Measurements from ENCODE around the gene HNMT. TPM values are rescaled to one million over a fixed set of nuclear protein-coding genes. Genes with fewer than 3 reads are reported as not detected.

The HNMT gene
- total and polyA plus RNA-seq, 2 of the 13 experiments (the other 11 are each of a cell fraction or from before 2014, with no cell fraction given), result 279 to 309 TPM

DNA sequence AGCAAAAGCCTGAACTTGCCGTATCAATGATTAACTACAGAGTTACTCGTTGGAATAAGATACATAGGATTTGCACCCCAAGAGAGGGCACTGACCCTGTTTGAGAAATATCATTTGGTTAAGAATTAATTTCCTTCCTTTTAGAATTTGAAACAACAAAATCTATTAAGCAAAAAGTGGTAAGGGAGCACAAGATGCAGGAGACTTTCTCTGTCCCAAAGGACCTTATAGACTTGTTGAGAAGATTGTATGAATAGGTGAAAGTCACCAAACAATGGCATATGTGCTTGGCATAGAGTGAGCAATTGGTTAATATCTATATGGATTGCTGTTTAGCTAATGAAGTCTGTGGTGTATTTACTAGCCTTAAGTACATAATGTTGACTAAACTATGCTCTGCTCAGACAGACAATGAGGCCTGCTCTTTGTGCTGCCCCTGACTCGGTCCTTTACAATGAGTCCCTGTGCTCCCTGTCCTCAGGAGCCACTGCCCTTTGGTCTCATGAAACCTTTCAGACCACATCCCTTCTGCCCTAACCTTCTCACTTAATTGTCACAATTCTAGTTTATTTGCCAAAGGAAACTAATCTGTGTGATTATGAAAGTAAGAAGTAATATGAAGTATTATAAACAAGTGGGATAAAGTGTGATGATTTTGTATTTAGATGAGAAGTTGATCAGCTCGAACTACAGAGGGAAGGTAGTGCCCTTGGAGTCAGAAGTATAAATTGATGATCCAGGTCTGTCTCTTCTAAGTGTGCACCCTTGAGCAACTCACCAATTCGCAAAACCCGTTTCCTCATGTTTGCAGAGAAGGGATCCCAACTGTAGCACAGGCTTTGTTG, 21.2 kb upstream of the HNMT start (continued):
- no peak; the same call in 1 of the 2 replicates for TF ChIP-seq SAFB2 (CRISPR knock-in tag; IDR thresholded peaks at IDR 0.05; ENCODE audit: borderline replicate concordance, low read depth)
- no peak for TF ChIP-seq SP1 (IDR thresholded peaks at IDR 0.05)
- TF ChIP-seq SP1 (CRISPR knock-in tag; IDR thresholded peaks at IDR 0.05), result no peak
- TF ChIP-seq, protein P1, sequence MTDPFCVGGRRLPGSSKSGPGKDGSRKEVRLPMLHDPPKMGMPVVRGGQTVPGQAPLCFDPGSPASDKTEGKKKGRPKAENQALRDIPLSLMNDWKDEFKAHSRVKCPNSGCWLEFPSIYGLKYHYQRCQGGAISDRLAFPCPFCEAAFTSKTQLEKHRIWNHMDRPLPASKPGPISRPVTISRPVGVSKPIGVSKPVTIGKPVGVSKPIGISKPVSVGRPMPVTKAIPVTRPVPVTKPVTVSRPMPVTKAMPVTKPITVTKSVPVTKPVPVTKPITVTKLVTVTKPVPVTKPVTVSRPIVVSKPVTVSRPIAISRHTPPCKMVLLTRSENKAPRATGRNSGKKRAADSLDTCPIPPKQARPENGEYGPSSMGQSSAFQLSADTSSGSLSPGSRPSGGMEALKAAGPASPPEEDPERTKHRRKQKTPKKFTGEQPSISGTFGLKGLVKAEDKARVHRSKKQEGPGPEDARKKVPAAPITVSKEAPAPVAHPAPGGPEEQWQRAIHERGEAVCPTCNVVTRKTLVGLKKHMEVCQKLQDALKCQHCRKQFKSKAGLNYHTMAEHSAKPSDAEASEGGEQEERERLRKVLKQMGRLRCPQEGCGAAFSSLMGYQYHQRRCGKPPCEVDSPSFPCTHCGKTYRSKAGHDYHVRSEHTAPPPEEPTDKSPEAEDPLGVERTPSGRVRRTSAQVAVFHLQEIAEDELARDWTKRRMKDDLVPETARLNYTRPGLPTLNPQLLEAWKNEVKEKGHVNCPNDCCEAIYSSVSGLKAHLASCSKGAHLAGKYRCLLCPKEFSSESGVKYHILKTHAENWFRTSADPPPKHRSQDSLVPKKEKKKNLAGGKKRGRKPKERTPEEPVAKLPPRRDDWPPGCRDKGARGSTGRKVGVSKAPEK (CRISPR knock-in tag; IDR thresholded peaks at IDR 0.05; ENCODE audit: borderline replicate concordance), result no peak
- TF ChIP-seq KDM2A (CRISPR knock-in tag; IDR thresholded peaks at IDR 0.05; ENCODE audit: borderline replicate concordance, low read depth), result no peak
- no peak for TF ChIP-seq GZF1 (CRISPR knock-in tag; IDR thresholded peaks at IDR 0.05)
- TF ChIP-seq MTF2 (CRISPR knock-in tag; IDR thresholded peaks at IDR 0.05; ENCODE audit: borderline replicate concordance), result no peak
- peak; percentile 89 for TF ChIP-seq FOXA3 (CRISPR knock-in tag; IDR thresholded peaks at IDR 0.05)
- TF ChIP-seq ARNTL (CRISPR knock-in tag; IDR thresholded peaks at IDR 0.05), result 0 out of 2 replicates have a peak, but pooled peaks have one; percentile 64
- peak; percentile 42; the same call in 1 of the 2 replicates for TF ChIP-seq SALL2 (CRISPR knock-in tag; IDR thresholded peaks at IDR 0.05)
- no peak for TF ChIP-seq MYNN (CRISPR knock-in tag; IDR thresholded peaks at IDR 0.05; ENCODE audit: low read depth)
- peak; percentile 90 for TF ChIP-seq DPF2 (CRISPR knock-in tag; IDR thresholded peaks at IDR 0.05; ENCODE audit: borderline replicate concordance, low read depth)
- TF ChIP-seq, protein P2, sequence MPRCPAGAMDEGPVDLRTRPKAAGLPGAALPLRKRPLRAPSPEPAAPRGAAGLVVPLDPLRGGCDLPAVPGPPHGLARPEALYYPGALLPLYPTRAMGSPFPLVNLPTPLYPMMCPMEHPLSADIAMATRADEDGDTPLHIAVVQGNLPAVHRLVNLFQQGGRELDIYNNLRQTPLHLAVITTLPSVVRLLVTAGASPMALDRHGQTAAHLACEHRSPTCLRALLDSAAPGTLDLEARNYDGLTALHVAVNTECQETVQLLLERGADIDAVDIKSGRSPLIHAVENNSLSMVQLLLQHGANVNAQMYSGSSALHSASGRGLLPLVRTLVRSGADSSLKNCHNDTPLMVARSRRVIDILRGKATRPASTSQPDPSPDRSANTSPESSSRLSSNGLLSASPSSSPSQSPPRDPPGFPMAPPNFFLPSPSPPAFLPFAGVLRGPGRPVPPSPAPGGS (CRISPR knock-in tag; IDR thresholded peaks at IDR 0.05), result peak; percentile 52; the same call in 1 of the 2 replicates
- TF ChIP-seq ZFP90 (CRISPR knock-in tag; IDR thresholded peaks at IDR 0.05; ENCODE audit: borderline replicate concordance), result peak; percentile 81; the same call in 1 of the 2 replicates
- TF ChIP-seq HNRNPH1 (optimal IDR thresholded peaks at IDR 0.05; ENCODE audit: low read depth, low read length), result no peak
- no peak for TF ChIP-seq ZNF841 (CRISPR knock-in tag; IDR thresholded peaks at IDR 0.05; ENCODE audit: borderline replicate concordance)
- TF ChIP-seq SMARCE1 (IDR thresholded peaks at IDR 0.05; ENCODE audit: borderline replicate concordance), result no peak
- TF ChIP-seq ARID2 (CRISPR knock-in tag; IDR thresholded peaks at IDR 0.05; ENCODE audit: borderline replicate concordance), result no peak
- TF ChIP-seq HMG20B (CRISPR knock-in tag; conservative IDR thresholded peaks at IDR 0.05), result no peak
- TF ChIP-seq TEAD3 (CRISPR knock-in tag; optimal IDR thresholded peaks at IDR 0.05; ENCODE audit: borderline replicate concordance), result peak; percentile 65
- peak; percentile 51; the same call in 1 of the 2 replicates for TF ChIP-seq ZNF543 (CRISPR knock-in tag; IDR thresholded peaks at IDR 0.05)
- TF ChIP-seq, protein P3, sequence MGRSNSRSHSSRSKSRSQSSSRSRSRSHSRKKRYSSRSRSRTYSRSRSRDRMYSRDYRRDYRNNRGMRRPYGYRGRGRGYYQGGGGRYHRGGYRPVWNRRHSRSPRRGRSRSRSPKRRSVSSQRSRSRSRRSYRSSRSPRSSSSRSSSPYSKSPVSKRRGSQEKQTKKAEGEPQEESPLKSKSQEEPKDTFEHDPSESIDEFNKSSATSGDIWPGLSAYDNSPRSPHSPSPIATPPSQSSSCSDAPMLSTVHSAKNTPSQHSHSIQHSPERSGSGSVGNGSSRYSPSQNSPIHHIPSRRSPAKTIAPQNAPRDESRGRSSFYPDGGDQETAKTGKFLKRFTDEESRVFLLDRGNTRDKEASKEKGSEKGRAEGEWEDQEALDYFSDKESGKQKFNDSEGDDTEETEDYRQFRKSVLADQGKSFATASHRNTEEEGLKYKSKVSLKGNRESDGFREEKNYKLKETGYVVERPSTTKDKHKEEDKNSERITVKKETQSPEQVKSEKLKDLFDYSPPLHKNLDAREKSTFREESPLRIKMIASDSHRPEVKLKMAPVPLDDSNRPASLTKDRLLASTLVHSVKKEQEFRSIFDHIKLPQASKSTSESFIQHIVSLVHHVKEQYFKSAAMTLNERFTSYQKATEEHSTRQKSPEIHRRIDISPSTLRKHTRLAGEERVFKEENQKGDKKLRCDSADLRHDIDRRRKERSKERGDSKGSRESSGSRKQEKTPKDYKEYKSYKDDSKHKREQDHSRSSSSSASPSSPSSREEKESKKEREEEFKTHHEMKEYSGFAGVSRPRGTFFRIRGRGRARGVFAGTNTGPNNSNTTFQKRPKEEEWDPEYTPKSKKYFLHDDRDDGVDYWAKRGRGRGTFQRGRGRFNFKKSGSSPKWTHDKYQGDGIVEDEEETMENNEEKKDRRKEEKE (IDR thresholded peaks at IDR 0.05), result no peak
- TF ChIP-seq, protein P4, sequence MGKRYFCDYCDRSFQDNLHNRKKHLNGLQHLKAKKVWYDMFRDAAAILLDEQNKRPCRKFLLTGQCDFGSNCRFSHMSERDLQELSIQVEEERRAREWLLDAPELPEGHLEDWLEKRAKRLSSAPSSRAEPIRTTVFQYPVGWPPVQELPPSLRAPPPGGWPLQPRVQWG (CRISPR knock-in tag; IDR thresholded peaks at IDR 0.05; ENCODE audit: borderline replicate concordance, low read depth), result no peak

Measured in HepG2 (cell line).